GM19467 (cell line): Measurements from ENCODE around the gene SON.

Source experiments
- ATAC-seq: cut with Tn5 transposase; IDR thresholded peaks from one replicate; pipeline ENCODE4 v1.9.1; 2021; ENCODE audit warnings: mild to moderate bottlenecking, moderate library complexity; ENCODE audit not compliant: unreplicated experiment

The SON gene

DNA sequence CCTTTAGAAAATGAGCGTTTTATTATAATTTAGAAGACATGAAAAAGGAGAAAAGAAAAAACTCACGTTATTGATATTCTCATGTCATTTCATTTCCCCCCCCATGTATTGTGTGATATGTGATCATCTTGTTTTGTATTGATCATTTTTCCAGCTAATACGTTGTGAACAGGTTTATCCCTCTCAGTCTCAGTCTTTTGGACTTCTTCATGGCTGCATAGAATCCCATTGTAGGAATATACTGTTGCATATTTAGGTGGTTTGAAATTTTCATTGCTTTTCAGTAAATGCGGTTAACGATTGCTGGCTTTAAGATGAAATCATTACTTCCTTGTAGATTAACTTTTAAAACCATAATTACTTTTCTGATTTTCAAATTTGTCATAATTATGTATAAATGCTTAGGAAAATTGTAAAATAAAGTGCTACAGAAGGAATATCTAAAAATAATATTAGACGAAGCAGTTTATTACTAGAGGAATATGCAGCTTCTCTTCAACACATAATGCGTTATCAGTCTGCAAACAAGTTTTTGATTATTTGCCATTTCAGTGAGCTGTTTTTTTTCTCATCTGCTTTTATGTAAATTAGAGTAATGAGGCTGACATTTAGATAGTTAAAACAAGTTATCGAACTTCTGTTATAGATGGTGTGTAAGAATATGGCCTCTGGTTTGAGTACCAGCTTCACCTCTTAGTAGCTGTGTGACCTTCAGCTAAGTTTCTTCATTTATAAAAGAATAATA, 1.8 kb downstream of the SON start:
- ATAC-seq = no peak

- ATAC-seq = no peak
Observed at GRCh38 chr21:33546086-33546485, 3.2 kb downstream of the SON start.

DNA sequence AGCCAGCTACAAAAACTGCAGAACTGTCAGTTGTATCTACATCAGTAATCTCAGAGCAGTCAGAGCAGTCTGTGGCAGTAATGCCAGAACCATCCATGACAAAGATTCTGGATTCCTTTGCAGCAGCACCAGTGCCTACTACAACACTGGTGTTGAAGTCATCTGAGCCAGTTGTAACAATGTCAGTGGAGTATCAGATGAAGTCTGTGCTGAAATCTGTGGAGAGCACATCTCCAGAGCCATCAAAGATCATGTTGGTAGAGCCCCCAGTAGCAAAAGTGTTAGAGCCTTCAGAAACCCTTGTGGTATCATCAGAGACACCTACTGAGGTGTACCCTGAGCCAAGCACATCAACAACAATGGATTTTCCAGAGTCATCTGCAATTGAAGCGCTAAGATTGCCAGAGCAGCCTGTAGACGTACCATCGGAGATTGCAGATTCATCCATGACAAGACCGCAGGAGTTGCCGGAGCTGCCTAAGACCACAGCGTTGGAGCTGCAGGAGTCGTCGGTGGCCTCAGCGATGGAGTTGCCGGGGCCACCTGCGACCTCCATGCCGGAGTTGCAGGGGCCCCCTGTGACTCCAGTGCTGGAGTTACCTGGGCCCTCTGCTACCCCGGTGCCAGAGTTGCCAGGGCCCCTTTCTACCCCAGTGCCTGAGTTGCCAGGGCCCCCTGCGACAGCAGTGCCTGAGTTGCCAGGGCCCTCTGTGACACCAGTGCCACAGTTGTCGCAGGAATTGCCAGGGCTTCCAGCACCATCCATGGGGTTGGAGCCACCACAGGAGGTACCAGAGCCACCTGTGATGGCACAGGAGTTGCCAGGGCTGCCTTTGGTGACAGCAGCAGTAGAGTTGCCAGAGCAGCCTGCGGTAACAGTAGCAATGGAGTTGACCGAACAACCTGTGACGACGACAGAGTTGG, 7.3 kb downstream of the SON start:
- no peak for ATAC-seq

- no peak for ATAC-seq
Observed at GRCh38 chr21:33550772-33551660, 8.2 kb downstream of the SON start.

- no peak for ATAC-seq
Observed at GRCh38 chr21:33551664-33552063, 8.8 kb downstream of the SON start.

GRCh38 chr21:33552093-33552998, 9.5 kb downstream of the SON start:
- ATAC-seq = no peak

- ATAC-seq = no peak
Observed at GRCh38 chr21:33552999-33553598, 10.3 kb downstream of the SON start.

- no peak for ATAC-seq
Observed at GRCh38 chr21:33554236-33554981, 11.6 kb downstream of the SON start.

DNA sequence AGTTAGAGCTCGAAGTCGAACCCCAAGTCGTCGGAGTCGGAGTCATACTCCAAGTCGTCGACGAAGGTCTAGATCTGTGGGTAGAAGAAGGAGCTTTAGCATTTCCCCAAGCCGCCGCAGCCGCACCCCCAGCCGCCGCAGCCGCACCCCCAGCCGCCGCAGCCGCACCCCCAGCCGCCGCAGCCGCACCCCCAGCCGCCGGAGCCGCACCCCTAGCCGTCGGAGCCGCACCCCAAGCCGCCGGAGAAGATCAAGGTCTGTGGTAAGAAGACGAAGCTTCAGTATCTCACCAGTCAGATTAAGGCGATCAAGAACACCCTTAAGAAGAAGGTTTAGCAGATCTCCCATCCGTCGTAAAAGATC, 12.1 kb downstream of the SON start:
- no peak for ATAC-seq

GRCh38 chr21:33557447-33557846, 14.6 kb downstream of the SON start:
- ATAC-seq = no peak

DNA sequence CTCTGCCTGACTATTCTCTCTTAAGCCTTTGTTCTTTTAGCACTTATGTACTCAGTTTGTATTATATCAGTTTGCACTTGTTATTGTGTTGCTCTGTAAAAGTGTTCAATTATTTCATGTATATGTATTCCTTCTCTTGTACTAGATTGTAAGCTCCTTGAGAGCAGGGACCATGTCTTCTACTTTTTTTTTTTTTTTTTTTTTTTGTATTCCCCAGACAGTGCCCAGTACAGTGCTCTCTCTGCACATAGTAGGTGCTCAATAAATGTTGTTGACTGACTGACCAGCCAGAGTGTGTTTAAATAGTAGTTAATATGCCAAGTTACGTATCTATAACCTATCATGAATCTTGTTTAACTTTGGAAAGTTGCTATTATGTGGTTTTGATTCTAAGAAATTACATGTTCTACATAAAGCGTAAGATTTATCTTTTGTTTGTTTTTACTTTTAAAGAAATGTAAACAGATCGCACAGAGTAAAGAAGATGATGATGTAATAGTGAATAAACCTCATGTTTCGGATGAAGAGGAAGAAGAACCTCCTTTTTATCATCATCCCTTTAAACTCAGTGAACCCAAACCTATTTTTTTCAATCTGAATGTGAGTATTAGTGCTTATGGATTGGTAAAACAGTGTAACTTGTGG, 16.1 kb downstream of the SON start:
- no peak for ATAC-seq

DNA sequence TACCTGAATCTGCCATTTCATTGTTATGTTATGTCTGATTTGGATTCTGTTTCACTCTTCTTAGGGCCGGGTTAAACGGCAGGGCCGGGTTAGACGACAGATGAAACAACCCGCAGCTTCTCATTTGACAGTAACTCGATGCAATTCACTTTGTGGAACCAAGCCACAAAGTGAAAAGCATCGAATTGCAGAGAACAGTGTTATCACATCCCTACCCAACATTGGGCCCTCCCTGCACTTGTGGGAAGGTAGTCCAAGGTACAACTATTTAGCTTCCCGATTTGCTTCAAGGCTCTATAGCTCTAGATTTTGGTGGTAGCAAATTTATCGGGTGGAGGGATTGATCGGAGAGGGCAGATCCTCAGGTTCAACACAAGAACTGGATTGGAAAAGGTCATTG, 17.0 kb downstream of the SON start:
- ATAC-seq = no peak

GRCh38 chr21:33560965-33561364, 18.1 kb downstream of the SON start:
- no peak for ATAC-seq

DNA sequence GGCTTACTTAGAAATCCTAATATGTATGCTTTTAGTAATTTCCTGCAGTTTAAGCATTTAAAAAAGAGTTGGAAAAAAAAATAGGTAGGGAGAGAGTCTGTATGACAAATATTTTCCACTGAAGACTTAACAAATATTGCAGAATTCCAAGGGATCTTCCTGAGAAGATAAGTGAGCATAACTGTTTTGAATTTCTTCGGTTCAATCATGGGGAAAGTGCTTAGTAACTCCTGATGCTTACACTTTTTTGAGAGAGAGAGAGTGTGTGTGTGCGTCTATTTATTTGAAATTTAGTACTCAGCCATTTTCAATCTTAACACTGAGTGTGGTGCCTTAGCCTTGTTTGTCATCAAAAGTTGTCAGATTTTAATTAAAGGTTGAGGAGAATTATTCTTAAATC, 18.5 kb downstream of the SON start:
- no peak for ATAC-seq

DNA sequence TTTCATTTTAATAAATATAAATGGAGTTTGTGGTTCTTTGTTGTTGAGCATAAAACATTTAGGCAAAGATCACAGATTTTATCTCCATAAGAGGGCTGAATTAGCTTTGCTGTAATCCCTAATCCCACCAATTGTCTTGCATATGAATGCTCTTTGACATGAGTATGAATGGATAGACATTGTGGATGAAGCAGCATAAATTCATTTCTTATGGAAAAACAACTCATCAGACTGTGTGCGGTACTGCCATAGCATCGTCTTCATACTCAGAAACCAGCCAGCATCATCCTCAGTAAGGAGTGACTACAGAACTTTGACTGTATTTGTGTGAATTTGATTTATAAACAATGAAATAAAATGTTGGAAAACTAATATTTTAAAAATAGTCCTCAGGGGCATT, 19.6 kb downstream of the SON start:
- no peak for ATAC-seq

DNA sequence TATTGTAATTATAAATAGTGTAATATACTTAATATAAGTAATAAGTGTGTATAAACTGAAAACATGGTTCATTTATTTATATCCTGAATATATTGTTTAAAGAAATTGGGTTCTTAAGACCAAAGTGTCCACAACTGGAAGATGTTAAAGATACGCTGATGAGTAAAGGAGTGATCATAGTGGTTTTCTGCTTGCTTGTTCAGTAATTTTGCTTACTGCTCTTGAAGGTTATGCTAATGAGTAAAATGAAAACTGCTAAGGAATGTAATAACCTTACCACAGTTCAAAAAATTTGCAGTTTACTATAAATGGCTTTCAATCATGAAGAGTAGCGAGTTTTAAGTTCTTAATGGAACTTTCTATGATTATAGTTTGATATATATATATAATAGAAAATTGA, 23.7 kb downstream of the SON start:
- no peak for ATAC-seq

- no peak for ATAC-seq
Observed at GRCh38 chr21:33567914-33568313, 25.1 kb downstream of the SON start.

- no peak for ATAC-seq
Observed at GRCh38 chr21:33568448-33568847, 25.6 kb downstream of the SON start.

GRCh38 chr21:33569991-33570390, 27.2 kb downstream of the SON start:
- no peak for ATAC-seq
